Measurements from ENCODE around the gene DNAAF5. TPM values are rescaled to one million over a fixed set of nuclear protein-coding genes. Genes with fewer than 3 reads are reported as not detected.

The DNAAF5 gene
- total and polyA plus RNA-seq, 8 donors, result 6.7 to 210 (median 22.4) TPM

GRCh38 chr7:725223-726005 is 1.1 kb upstream of the DNAAF5 start:
- Histone ChIP-seq H3K9me3 (no peaks in the 10 kb centered on the region), H3K4me1 (peaks cover 15 to 38% (median 32%) of the 10 kb centered on the region in 4 donors), H3K36me3 (peaks cover 0 to 20% (median 15%) of the 10 kb centered on the region in 4 donors), H3K27me3 (no peaks in the 10 kb centered on the region), H3K27ac (peak overlapping the region in 3 of 5 donors; percentile 39 to 89 (median 70)), H3K4me3 (peak overlapping the region in 3 of 4 donors; percentile 85 to 97 (median 94))
- DNase-seq, result no peak
- TF ChIP-seq POLR2AphosphoS5 (IDR thresholded peaks at IDR 0.05) (no peak), POLR2A (IDR thresholded peaks at IDR 0.05) (no peak), CTCF (IDR thresholded peaks at IDR 0.05) (no peak), EP300 (IDR thresholded peaks at IDR 0.05) (no peak)
- WGBS, 5 donors, result 55 to 78% (median 71%) methylated on average over 8 of the region's 8 CpGs
- intact Hi-C loops (cut with DNase I; ENCODE audit: low total_unique reads), result no loop called here

- H3K27me3 ChIP-seq, result no peaks in the 10 kb centered on the region
- peaks cover 0 to 34% (median 28%) of the 10 kb centered on the region in 4 donors for H3K36me3 ChIP-seq
- peak overlapping the region; percentile 85 to 97 (median 94) for H3K4me3 ChIP-seq
- H3K4me1 ChIP-seq, result peaks cover 15 to 41% (median 34%) of the 10 kb centered on the region in 4 donors
- peak overlapping the region; percentile 54 to 89 (median 75) for H3K27ac ChIP-seq
- intact Hi-C loops (cut with DNase I; ENCODE audit: low total_unique reads), result no loop called here
- TF ChIP-seq CTCF (IDR thresholded peaks at IDR 0.05), result no peak
- TF ChIP-seq EP300 (IDR thresholded peaks at IDR 0.05), result no peak
- H3K9me3 ChIP-seq, result no peaks in the 10 kb centered on the region
- WGBS, 5 donors, result 0% methylated on average over 5 to 35 of the region's 39 CpGs; no CpG with 5 or more reads in 1 of the 5 donors
- DNase-seq, result no peak
These were observed 280 bp downstream of the DNAAF5 start for GRCh38 chr7:726854-727103.

GRCh38 chr7:727104-727805 is 756 bp downstream of the DNAAF5 start, which contains the start of gene PRKAR1B:
TSS of gene PRKAR1B (minus strand) at chr7:727281. CDS start at chr7:711505, 15,776 bp downstream.
- Histone ChIP-seq H3K9me3 (no peaks in the 10 kb centered on the region), H3K27me3 (no peaks in the 10 kb centered on the region), H3K27ac (peak within 1 kb of the TSS; percentile 54 to 89 (median 75)), H3K36me3 (peaks cover 3 to 39% (median 32%) of the 10 kb centered on the region in 4 donors), H3K4me1 (peaks cover 16 to 46% (median 39%) of the 10 kb centered on the region in 4 donors), H3K4me3 (peak within 1 kb of the TSS; percentile 85 to 97 (median 94))
- intact Hi-C loops (cut with DNase I; ENCODE audit: low total_unique reads), result no loop called here
- peak in 1 of 2 donors; percentile 72 for DNase-seq
- 0 to 1% (median 1%) methylated on average over 5 to 63 of the region's 66 CpGs for WGBS, 5 donors
- TF ChIP-seq POLR2AphosphoS5 (IDR thresholded peaks at IDR 0.05), result no peak
- no peak for TF ChIP-seq POLR2A (IDR thresholded peaks at IDR 0.05)
- no peak for TF ChIP-seq EP300 (IDR thresholded peaks at IDR 0.05)
- no peak for TF ChIP-seq CTCF (IDR thresholded peaks at IDR 0.05)

GRCh38 chr7:727806-728460 is 1.4 kb downstream of the DNAAF5 start:
- peak in 1 of 2 donors; percentile 38 for DNase-seq
- H3K27ac ChIP-seq, result peak overlapping the region; percentile 21 to 89 (median 53)
- H3K9me3 ChIP-seq, result no peaks in the 10 kb centered on the region
- H3K36me3 ChIP-seq, result peaks cover 7 to 42% (median 33%) of the 10 kb centered on the region in 4 donors
- peaks cover 21 to 53% (median 44%) of the 10 kb centered on the region in 4 donors for H3K4me1 ChIP-seq
- TF ChIP-seq POLR2A (IDR thresholded peaks at IDR 0.05) (no peak), EP300 (IDR thresholded peaks at IDR 0.05) (no peak), CTCF (IDR thresholded peaks at IDR 0.05) (no peak), POLR2AphosphoS5 (IDR thresholded peaks at IDR 0.05) (no peak)
- H3K27me3 ChIP-seq, result no peaks in the 10 kb centered on the region
- peak overlapping the region; percentile 85 to 97 (median 94) for H3K4me3 ChIP-seq
- intact Hi-C loops (cut with DNase I; ENCODE audit: low total_unique reads), result no loop called here
- WGBS, 5 donors, result 20 to 29% (median 24%) methylated on average over 18 to 21 of the region's 21 CpGs
